Body of pancreas (tissue), 4 donors: ENCODE data around the gene MYLK.
A peak's percentile ranks its signal among the peaks of the same experiment; 100 is the strongest.

Experiments
- CTCF ChIP-seq, 7 experiments: fragments of 450-650 bp in 4 of 7; fragments of 200-600 bp in 3 of 7; sonication (generic) in 3 of 7; IDR thresholded peaks; one replicate each; pipeline ENCODE4 v1.5.1; 2016 to 2019; ENCODE audit warnings: antibody characterized with exemption in 7 of 7
- POLR2A ChIP-seq, 3 donors: fragments of 450-650 bp; IDR thresholded peaks; one replicate each; pipeline ENCODE4 v1.6.1; 2016; ENCODE audit warnings: antibody characterized with exemption in 3 of 3, mild to moderate bottlenecking in 2 of 3

GRCh38 chr3:123584284-123584987 is 299.7 kb downstream of the MYLK start:
- TF ChIP-seq CTCF (IDR thresholded peaks at IDR 0.05) (peak in 3 of 7 experiments; percentile 12 to 45 (median 39)), POLR2A (IDR thresholded peaks at IDR 0.05) (no peak)
